HepG2 (cell line): Measurements from ENCODE around the gene SPEM2. TPM values are rescaled to one million over a fixed set of nuclear protein-coding genes. Genes with fewer than 3 reads are reported as not detected.

Experiments
- CCDC6 ChIP-seq: sonication (generic); formaldehyde crosslinking; IDR thresholded peaks from 2 replicates; pipeline ENCODE4 v1.8.1; 2022; ENCODE audit warnings: mild to moderate bottlenecking, missing genetic modification reagents, moderate library complexity
- IRF9 ChIP-seq: sonication (generic); formaldehyde crosslinking; IDR thresholded peaks from 2 replicates; pipeline ENCODE4 v1.8.0; 2022; ENCODE audit warnings: missing genetic modification reagents, mild to moderate bottlenecking, borderline replicate concordance
- JARID2 ChIP-seq: sonication (generic); formaldehyde crosslinking; IDR thresholded peaks from 2 replicates; pipeline ENCODE4 v1.8.1; 2023; ENCODE audit warnings: missing genetic modification reagents, inconsistent platforms; ENCODE audit not compliant: insufficient replicate concordance
- KLF16 ChIP-seq, 2 experiments: sonication (generic) in 1 of 2; formaldehyde crosslinking in 1 of 2; IDR thresholded peaks; 2 replicates each; pipeline versions ENCODE4 v1.6.1 to v1.8.0; 2016 to 2023; ENCODE audit warnings: missing genetic modification reagents in 2 of 2, missing compliant biosample characterization in 1 of 2
- MLXIP ChIP-seq: sonication (generic); formaldehyde crosslinking; IDR thresholded peaks from 2 replicates; pipeline ENCODE4 v1.9.0; 2021; ENCODE audit warnings: missing genetic modification reagents, borderline replicate concordance
- POLR2G ChIP-seq: fragments of 200-400 bp; formaldehyde crosslinking; IDR thresholded peaks from 2 replicates; pipeline ENCODE4 v1.6.1; 2018; ENCODE audit warnings: mild to moderate bottlenecking, low read depth, low read length, moderate library complexity
- REPIN1 ChIP-seq: sonication (generic); formaldehyde crosslinking; IDR thresholded peaks from 2 replicates; pipeline ENCODE4 v1.8.0; 2022; ENCODE audit warnings: missing genetic modification reagents, low read depth, mild to moderate bottlenecking, borderline replicate concordance
- SOX6 ChIP-seq, 2 experiments: fragments of 450-650 bp in 1 of 2; sonication (generic) in 1 of 2; formaldehyde crosslinking in 1 of 2; IDR thresholded peaks; 2 replicates each; pipeline versions ENCODE4 v1.4.0 to v1.6.1; 2017 to 2020; ENCODE audit warnings: antibody characterized with exemption in 1 of 2, mild to moderate bottlenecking in 1 of 2, missing genetic modification reagents in 1 of 2
- THAP7 ChIP-seq: sonication (generic); formaldehyde crosslinking; IDR thresholded peaks from 2 replicates; pipeline ENCODE4 v1.8.1; 2023; ENCODE audit warnings: mild to moderate bottlenecking, missing genetic modification reagents
- WIZ ChIP-seq: sonication (generic); formaldehyde crosslinking; IDR thresholded peaks from 2 replicates; pipeline ENCODE4 v1.5.1; 2020; ENCODE audit warnings: mild to moderate bottlenecking, missing genetic modification reagents
- ZNF142 ChIP-seq: sonication (generic); formaldehyde crosslinking; IDR thresholded peaks from 2 replicates; pipeline ENCODE4 v1.4.0; 2020; ENCODE audit warnings: missing genetic modification reagents
- ZNF17 ChIP-seq: sonication (generic); formaldehyde crosslinking; IDR thresholded peaks from 2 replicates; pipeline ENCODE4 v1.5.0; 2020; ENCODE audit warnings: mild to moderate bottlenecking, missing genetic modification reagents
- ZNF451 ChIP-seq: sonication (generic); formaldehyde crosslinking; IDR thresholded peaks from 2 replicates; pipeline ENCODE4 v1.5.0; 2020; ENCODE audit warnings: mild to moderate bottlenecking, missing genetic modification reagents
- ZNF781 ChIP-seq: sonication (generic); formaldehyde crosslinking; IDR thresholded peaks from 2 replicates; pipeline ENCODE4 v1.5.1; 2020; ENCODE audit warnings: borderline replicate concordance, mild to moderate bottlenecking, missing genetic modification reagents; ENCODE audit errors: not compliant biosample characterization
- polyA plus RNA-seq, 8 experiments: library from polyadenylated mRNA; depleted of rRNA in 3 of 8; stranded (reverse) in 7 of 8; unstranded in 1 of 8; fragments of >200 nt; fragmentation: Illumina TruSeq in 4 of 8; extraction: Trizol in 4 of 8; gene quantifications; 2 replicates each; pipeline versions ENCODE4 v1.2.1 to v1.2.3, GENCODE V29; 2011 to 2016; ENCODE audit warnings: low read depth in 4 of 8, missing spikeins in 1 of 8, mixed read lengths in 1 of 8; ENCODE audit not compliant: insufficient read depth in 1 of 8
- total RNA-seq, 5 experiments: library from RNA; depleted of rRNA; stranded (reverse); fragments of >200 nt; fragmentation: Illumina TruSeq; extraction: Trizol; gene quantifications; 2 replicates each; pipeline ENCODE4 v1.2.3, GENCODE V29; 2016; ENCODE audit warnings: low read depth in 1 of 5
- TF ChIP-seq, protein P1 (sequence below): IDR thresholded peaks from 2 replicates; pipeline ENCODE4 v1.6.1; 2016; ENCODE audit warnings: low read depth, control low read depth

Gene SPEM2
- total and polyA plus RNA-seq, 2 of the 13 experiments (the other 11 are each of a cell fraction or from before 2014, with no cell fraction given) = not detected

DNA sequence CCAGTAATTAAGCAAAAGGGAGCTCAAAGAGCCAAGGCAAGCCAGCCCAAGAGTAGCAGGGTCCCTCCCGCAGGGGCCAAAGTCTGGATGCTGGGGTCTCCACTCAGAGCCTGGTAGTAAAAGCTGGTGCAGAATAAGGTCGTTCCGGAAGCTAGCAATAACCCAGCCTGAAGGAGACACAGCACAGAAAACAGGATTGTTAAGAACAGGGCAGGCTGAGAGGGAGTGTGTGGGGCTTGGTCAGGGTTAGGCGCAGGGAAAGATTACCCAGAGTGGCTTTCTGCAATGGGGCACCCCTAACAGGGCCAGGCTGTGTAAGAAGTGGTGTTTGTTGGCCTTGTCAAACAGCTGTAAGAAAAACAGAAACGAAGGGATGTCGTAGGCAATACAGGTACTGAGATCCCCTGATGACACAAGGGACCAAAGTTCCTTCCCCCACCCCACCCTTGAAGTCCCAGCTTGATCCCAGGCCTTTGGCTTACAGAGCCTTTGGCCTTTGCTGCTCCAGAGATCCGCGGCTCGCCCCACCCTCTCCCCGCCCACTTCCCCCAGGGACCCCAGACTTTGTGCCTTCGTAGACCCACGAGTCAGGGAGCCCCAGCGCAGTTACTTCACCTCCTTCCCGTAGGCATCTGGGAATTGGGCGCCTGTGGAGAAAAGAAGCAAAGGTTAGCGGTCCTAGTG is 22.2 kb upstream of the SPEM2 start (continued):
- TF ChIP-seq ZNF142 (CRISPR knock-in tag) (no peak), CCDC6 (CRISPR knock-in tag) (peak; percentile 49; the same call in 1 of the 2 replicates), ZNF17 (CRISPR knock-in tag) (no peak), THAP7 (0 out of 2 replicates have a peak, but pooled peaks have one; percentile 25), WIZ (CRISPR knock-in tag) (no peak), ZNF451 (CRISPR knock-in tag) (0 out of 2 replicates have a peak, but pooled peaks have one; percentile 12), SOX6 (IDR thresholded peaks at IDR 0.05) (no peak), SOX6 (CRISPR knock-in tag; IDR thresholded peaks at IDR 0.05) (peak; percentile 7; the same call in 1 of the 2 replicates), JARID2 (CRISPR knock-in tag) (no peak), ZNF781 (CRISPR knock-in tag) (no peak), REPIN1 (CRISPR knock-in tag) (0 out of 2 replicates have a peak, but pooled peaks have one; percentile 3), KLF16 (CRISPR knock-in tag; IDR thresholded peaks at IDR 0.05) (0 out of 4 replicates have a peak, but pooled peaks of 1 of the 2 experiments have one; percentile 2), MLXIP (CRISPR knock-in tag) (no peak), POLR2G (peak; percentile 71; the same call in 1 of the 2 replicates), IRF9 (no peak)
- TF ChIP-seq, protein P1, sequence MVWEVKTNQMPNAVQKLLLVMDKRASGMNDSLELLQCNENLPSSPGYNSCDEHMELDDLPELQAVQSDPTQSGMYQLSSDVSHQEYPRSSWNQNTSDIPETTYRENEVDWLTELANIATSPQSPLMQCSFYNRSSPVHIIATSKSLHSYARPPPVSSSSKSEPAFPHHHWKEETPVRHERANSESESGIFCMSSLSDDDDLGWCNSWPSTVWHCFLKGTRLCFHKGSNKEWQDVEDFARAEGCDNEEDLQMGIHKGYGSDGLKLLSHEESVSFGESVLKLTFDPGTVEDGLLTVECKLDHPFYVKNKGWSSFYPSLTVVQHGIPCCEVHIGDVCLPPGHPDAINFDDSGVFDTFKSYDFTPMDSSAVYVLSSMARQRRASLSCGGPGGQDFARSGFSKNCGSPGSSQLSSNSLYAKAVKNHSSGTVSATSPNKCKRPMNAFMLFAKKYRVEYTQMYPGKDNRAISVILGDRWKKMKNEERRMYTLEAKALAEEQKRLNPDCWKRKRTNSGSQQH = 0 out of 2 replicates have a peak, but pooled peaks have one; percentile 43
